Tibial artery (tissue), 4 donors: Measurements from ENCODE around the gene KNDC1.

ENCODE experiments used
- DNase-seq, 2 donors: peaks; one replicate each; pipeline ENCODE4 v3.0.0-alpha.2; 2019
- H3K27ac ChIP-seq, 2 donors: fragments of 200-600 bp; sonication (generic) in 1 of 2; 1 replicate in 1 of 2; 2 replicates in 1 of 2; pipeline ENCODE4 v1.5.1; 2018 to 2019; ENCODE audit warnings: mild to moderate bottlenecking in 1 of 2
- H3K27me3 ChIP-seq, 2 donors: fragments of 200-600 bp; sonication (generic) in 1 of 2; one replicate each; pipeline versions ENCODE4 v1.5.1 to v1.6.0; 2016 to 2019
- H3K36me3 ChIP-seq, 3 donors: fragments of 200-600 bp; sonication (generic) in 2 of 3; one replicate each; pipeline ENCODE4 v1.5.1; 2016 to 2019; ENCODE audit warnings: mild to moderate bottlenecking in 2 of 3
- H3K4me1 ChIP-seq, 4 donors: fragments of 200-600 bp; sonication (generic) in 2 of 4; 1 replicate in 3 of 4; 2 replicates in 1 of 4; pipeline ENCODE4 v1.5.1; 2016 to 2019
- H3K4me3 ChIP-seq, 2 donors: fragments of 200-600 bp; sonication (generic) in 1 of 2; 1 replicate in 1 of 2; 2 replicates in 1 of 2; pipeline ENCODE4 v1.5.1; 2018 to 2019; ENCODE audit warnings: mild to moderate bottlenecking in 2 of 2
- H3K9me3 ChIP-seq, 3 donors: fragments of 200-600 bp; sonication (generic) in 1 of 3; one replicate each; pipeline ENCODE4 v1.5.1; 2016 to 2019
- intact Hi-C: fragments of 100-400 bp; cut with DNase I; formaldehyde crosslinking; loops from one replicate; pipeline ENCODE4 v1.15.0; 2023; ENCODE audit warnings: low total_unique reads
- TF ChIP-seq, protein P1 (sequence below), 2 experiments: fragments of 200-600 bp in 1 of 2; fragments of 450-650 bp in 1 of 2; IDR thresholded peaks; one replicate each; pipeline ENCODE4 v1.5.1; 2017 to 2019; ENCODE audit warnings: antibody characterized with exemption in 2 of 2, mild to moderate bottlenecking in 1 of 2, moderate library complexity in 1 of 2

KNDC1 gene

DNA sequence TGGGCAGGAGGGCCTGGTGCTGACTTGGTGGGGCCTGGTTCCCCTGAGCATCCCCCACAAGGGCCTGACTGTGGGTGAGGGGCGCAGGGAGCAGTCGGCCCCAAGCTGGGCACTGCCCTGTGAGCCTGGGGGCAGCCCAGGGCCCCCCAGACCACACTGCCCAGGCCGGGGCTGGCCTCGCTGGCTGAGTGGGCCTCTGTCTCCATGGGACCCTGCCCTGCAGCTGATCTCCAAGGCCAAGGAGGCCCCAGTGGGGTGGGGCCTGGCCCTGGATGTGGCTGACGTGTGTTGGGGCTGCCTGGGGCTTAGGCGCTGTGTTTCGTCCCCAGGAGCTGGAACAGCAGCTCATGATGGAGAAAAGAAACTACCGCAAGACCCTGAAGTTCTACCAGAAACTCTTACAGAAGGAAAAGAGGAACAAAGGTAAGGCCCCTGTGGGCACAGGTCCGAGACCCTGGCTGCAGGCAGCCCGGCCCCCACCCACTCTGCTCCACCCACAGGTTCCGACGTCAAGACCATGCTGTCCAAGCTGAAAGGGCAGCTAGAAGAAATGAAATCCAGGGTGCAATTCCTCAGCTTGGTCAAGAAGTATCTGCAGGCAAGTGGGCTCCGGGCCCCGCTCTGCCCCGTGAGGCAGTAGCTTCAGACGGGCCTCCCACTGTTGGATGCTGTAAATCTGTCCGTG is 46.5 kb downstream of the KNDC1 start:
- Histone ChIP-seq H3K4me3 (no peak overlapping the region), H3K27me3 (peaks cover 0 to 16% of the 10 kb centered on the region in 2 donors), H3K36me3 (no peaks in the 10 kb centered on the region), H3K9me3 (no peaks in the 10 kb centered on the region), H3K27ac (no peak overlapping the region), H3K4me1 (no peaks in the 10 kb centered on the region)
- DNase-seq: no peak
- intact Hi-C loops: no loop called here
- TF ChIP-seq, protein P1, sequence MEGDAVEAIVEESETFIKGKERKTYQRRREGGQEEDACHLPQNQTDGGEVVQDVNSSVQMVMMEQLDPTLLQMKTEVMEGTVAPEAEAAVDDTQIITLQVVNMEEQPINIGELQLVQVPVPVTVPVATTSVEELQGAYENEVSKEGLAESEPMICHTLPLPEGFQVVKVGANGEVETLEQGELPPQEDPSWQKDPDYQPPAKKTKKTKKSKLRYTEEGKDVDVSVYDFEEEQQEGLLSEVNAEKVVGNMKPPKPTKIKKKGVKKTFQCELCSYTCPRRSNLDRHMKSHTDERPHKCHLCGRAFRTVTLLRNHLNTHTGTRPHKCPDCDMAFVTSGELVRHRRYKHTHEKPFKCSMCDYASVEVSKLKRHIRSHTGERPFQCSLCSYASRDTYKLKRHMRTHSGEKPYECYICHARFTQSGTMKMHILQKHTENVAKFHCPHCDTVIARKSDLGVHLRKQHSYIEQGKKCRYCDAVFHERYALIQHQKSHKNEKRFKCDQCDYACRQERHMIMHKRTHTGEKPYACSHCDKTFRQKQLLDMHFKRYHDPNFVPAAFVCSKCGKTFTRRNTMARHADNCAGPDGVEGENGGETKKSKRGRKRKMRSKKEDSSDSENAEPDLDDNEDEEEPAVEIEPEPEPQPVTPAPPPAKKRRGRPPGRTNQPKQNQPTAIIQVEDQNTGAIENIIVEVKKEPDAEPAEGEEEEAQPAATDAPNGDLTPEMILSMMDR (IDR thresholded peaks at IDR 0.05): no peak

DNA sequence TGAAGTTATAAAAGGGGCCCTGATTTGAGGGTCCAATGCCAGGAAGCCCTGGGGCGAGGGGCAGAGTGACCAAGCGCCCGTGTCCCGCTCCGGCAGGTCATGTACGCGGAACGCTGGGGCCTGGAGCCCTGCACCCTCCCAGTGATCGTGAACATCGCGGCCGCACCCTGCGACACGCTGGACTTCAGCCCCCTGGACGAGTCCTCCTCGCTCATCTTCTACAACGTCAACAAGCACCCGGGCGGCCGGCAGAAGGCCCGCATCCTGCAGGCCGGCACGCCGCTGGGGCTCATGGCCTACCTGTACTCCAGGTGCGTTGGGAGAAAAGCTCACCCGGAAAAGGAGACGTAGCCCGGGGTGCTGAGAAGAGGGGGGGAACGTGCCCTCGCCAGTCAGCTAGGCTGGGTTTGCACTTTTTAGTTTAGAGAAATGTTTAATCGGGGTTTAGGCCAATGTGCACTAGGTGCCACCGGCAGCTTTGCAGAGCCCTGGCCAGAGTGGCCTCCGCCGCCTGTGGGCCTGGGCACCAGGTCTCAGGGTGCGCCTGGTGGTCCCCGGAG is 47.1 kb downstream of the KNDC1 start:
- H3K4me1 ChIP-seq: no peaks in the 10 kb centered on the region
- intact Hi-C loops: no loop called here
- DNase-seq: no peak
- H3K36me3 ChIP-seq: no peaks in the 10 kb centered on the region
- TF ChIP-seq, protein P1 (IDR thresholded peaks at IDR 0.05): no peak
- H3K4me3 ChIP-seq: no peak overlapping the region
- no peak overlapping the region for H3K27ac ChIP-seq
- H3K9me3 ChIP-seq: no peaks in the 10 kb centered on the region
- H3K27me3 ChIP-seq: peaks cover 0 to 16% of the 10 kb centered on the region in 2 donors

DNA sequence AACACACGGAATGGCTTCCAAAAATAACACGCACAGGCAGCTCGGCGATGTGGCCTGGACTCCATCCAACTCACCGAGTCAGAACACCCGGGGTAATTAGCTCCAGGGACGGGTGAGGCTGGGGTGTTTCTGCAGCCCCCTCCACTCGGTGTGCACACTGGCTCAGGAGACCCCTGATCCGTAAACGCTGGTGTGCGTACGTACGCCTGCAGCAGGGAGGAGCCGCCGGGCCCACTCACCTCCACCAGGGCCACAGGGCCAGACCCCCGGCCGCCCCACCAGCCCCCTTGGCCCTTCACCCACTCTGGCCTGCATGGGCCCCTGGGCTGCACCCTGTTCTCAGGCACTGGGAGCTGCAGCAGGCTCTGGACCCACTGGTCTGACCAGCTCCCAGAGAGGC is 47.6 kb downstream of the KNDC1 start:
- H3K27me3 ChIP-seq: peaks cover 0 to 20% of the 10 kb centered on the region in 2 donors
- no peaks in the 10 kb centered on the region for H3K4me1 ChIP-seq
- H3K9me3 ChIP-seq: no peaks in the 10 kb centered on the region
- no peak overlapping the region for H3K4me3 ChIP-seq
- no peak for DNase-seq
- H3K27ac ChIP-seq: no peak overlapping the region
- TF ChIP-seq, protein P1 (IDR thresholded peaks at IDR 0.05): no peak
- intact Hi-C loops: no loop called here
- H3K36me3 ChIP-seq: no peaks in the 10 kb centered on the region

DNA sequence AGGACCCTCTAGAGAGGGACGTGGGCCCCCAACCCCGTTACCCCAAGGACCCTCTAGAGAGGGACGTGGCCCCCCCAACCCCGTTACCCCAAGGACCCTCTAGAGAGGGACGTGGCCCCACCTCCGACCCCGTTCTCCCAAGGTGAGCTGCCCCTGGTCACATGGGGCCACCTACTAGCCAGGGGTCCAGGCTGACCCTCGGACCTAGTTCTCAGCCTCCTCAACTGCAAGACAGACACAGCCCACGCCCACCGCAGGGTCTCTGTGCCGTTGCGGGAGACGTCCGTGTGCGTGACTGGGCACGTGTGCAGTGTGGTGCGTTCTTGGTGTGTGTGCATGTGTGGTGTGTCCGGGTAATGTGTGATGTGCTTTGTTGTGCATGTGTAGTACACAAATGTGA is 48.4 kb downstream of the KNDC1 start:
- no peaks in the 10 kb centered on the region for H3K4me1 ChIP-seq
- DNase-seq: no peak
- TF ChIP-seq, protein P1 (IDR thresholded peaks at IDR 0.05): no peak
- H3K9me3 ChIP-seq: no peaks in the 10 kb centered on the region
- H3K36me3 ChIP-seq: no peaks in the 10 kb centered on the region
- H3K27ac ChIP-seq: no peak overlapping the region
- intact Hi-C loops: no loop called here
- H3K27me3 ChIP-seq: peaks cover 0 to 29% of the 10 kb centered on the region in 2 donors
- H3K4me3 ChIP-seq: no peak overlapping the region

DNA sequence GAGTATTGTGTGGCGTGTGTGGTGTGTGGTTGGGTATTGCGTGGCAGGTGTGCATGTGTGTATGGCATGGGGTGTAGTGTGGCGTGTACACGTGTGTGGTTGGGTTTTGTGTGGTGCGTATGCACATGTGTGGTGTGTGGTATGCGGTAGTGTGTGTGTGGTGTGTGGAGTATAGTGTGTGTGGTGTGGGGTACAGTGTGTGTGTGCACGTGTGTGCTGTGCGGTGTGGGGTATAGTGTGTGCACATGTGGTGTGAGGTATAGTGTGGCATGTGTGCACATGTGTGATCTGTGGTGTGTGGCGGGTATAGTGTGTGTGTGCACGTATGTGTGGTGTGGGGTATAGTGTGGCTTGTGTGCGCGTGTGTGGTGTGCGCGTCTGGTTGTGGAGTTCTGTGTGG is 49.1 kb downstream of the KNDC1 start:
- no peak overlapping the region for H3K27ac ChIP-seq
- no peaks in the 10 kb centered on the region for H3K9me3 ChIP-seq
- TF ChIP-seq, protein P1 (IDR thresholded peaks at IDR 0.05): no peak
- H3K27me3 ChIP-seq: peaks cover 0 to 35% of the 10 kb centered on the region in 2 donors
- H3K4me1 ChIP-seq: no peaks in the 10 kb centered on the region
- H3K4me3 ChIP-seq: no peak overlapping the region
- DNase-seq: no peak
- intact Hi-C loops: no loop called here
- no peaks in the 10 kb centered on the region for H3K36me3 ChIP-seq
